Esophagus squamous epithelium (tissue), 4 donors: ENCODE measurements around the gene ADAM12.

Experiments used
- POLR2A ChIP-seq, 4 donors: fragments of 450-650 bp; IDR thresholded peaks; one replicate each; pipeline ENCODE4 v1.6.1; 2017; ENCODE audit warnings: antibody characterized with exemption in 4 of 4, mild to moderate bottlenecking in 4 of 4, moderate library complexity in 3 of 4
- TF ChIP-seq, protein P1 (sequence below), 6 experiments: fragments of 450-650 bp in 4 of 6; fragments of 200-600 bp in 2 of 6; sonication (generic) in 2 of 6; IDR thresholded peaks; one replicate each; pipeline ENCODE4 v1.5.1; 2016 to 2019; ENCODE audit warnings: antibody characterized with exemption in 6 of 6, mild to moderate bottlenecking in 4 of 6, moderate library complexity in 4 of 6

DNA sequence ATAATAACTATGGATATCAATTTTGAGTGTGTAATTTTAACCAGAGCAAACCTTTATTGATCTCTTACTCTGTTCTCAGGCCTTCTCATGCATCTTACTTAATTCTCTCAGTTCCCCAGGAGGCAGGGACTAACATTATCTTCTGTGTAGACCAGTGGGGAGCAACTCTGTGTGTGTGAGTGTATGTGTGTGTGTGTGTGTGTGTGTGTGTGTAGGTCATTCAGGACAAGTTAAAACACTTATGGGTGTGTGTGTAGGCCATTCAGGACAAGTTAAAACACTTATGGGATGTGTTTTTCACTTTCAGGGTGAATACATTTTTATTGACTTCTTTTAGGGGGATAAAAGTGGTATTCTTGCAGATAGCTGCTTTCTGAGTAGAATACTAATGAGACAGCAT lies 145.0 kb downstream of the ADAM12 start:
- no peak for TF ChIP-seq POLR2A (IDR thresholded peaks at IDR 0.05)
- TF ChIP-seq, protein P1, sequence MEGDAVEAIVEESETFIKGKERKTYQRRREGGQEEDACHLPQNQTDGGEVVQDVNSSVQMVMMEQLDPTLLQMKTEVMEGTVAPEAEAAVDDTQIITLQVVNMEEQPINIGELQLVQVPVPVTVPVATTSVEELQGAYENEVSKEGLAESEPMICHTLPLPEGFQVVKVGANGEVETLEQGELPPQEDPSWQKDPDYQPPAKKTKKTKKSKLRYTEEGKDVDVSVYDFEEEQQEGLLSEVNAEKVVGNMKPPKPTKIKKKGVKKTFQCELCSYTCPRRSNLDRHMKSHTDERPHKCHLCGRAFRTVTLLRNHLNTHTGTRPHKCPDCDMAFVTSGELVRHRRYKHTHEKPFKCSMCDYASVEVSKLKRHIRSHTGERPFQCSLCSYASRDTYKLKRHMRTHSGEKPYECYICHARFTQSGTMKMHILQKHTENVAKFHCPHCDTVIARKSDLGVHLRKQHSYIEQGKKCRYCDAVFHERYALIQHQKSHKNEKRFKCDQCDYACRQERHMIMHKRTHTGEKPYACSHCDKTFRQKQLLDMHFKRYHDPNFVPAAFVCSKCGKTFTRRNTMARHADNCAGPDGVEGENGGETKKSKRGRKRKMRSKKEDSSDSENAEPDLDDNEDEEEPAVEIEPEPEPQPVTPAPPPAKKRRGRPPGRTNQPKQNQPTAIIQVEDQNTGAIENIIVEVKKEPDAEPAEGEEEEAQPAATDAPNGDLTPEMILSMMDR (IDR thresholded peaks at IDR 0.05), result no peak
